ENCODE measurements around the gene ALDH1A3. TPM values are rescaled to one million over a fixed set of nuclear protein-coding genes. Genes with fewer than 3 reads are reported as not detected.

The ALDH1A3 gene
- total RNA-seq, 1 donor from 2014 or later: 6.8 TPM

GRCh38 chr15:100941536-100941935 is 61.9 kb downstream of the ALDH1A3 start:
- ATAC-seq (no peak), DNase-seq (no peak)
- intact Hi-C loops (cut with micrococcal nuclease): no loop called here

DNA sequence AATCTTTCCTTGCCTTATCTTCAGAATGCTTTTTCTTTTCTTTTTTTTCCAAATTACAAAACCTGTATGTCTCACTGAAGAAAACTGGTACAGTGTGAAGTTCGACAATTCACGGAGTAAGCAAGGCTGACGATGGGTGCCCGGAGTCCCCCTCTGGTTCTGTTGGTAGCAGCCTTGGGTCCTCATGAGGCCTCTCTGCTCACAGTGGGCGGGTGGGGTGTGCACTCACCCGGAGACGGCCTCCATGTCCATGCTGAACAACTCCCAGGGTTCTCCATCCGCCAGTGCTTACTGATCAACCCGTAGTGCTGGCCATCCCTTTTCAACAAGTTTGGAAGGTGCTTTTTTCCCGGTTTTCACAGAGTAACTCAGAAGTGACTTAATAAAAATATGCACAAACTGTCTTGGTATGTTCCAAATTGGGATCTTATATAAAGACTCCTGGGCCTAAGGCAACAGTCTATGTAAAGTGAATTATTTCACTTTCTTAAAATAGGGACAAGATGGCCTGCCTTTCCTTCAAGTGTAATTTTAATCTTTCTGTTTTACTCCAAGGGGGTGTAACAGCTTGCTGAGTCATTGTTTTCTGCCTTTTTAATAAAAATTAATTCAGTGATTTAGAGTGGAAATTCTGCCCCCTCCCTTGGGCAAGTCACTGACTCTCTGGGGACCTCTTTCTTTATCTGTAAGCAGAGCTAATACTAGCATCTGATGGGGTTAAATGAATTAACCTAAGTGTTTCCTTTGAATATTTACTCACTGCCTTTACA is 63.2 kb downstream of the ALDH1A3 start:
- intact Hi-C loops (cut with micrococcal nuclease): no loop called here
- ATAC-seq: no peak
- DNase-seq: no peak

GRCh38 chr15:100944244-100944895 is 64.7 kb downstream of the ALDH1A3 start:
- no peak for ATAC-seq
- intact Hi-C loops (cut with micrococcal nuclease): no loop called here

GRCh38 chr15:100944986-100945385 is 65.4 kb downstream of the ALDH1A3 start:
- intact Hi-C loops (cut with micrococcal nuclease): no loop called here
- ATAC-seq (no peak), DNase-seq (no peak)

More at GRCh38 chr15:100944244-100944895, 64.7 kb downstream of the ALDH1A3 start:
- no peak for DNase-seq

DNA sequence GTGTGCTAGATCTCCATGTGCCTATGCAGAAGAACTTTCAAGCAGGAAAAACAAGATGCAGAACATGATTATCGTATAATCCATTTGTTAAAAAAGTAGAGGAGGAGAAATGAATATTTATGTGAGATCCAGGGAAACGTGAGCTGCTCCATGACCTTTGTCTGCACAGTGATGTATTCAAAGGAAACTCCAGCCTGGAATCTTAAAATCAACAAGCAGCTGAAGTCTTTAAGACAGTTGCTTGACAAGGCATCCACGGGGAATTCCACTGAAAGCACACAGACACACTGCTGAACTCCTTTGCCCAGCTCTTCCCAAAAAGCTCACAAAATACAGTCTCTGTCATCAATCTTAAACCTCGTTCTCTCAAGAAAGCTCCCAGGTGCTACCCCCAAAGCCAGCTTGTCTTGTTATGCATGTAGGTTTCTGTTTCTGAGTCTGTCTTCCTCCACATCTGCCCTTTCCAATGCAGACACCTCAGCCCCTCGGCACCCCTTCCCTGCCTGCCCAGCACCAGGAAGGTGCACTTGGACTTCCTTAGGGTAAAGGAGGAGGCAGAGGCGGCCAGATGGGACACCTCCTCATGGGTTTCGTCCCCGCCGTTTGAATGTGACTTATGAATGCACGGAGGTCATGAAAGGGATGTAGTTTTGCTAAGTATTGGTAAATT is 68.3 kb downstream of the ALDH1A3 start:
- no peak for ATAC-seq
- intact Hi-C loops (cut with micrococcal nuclease): no loop called here
- no peak for DNase-seq

DNA sequence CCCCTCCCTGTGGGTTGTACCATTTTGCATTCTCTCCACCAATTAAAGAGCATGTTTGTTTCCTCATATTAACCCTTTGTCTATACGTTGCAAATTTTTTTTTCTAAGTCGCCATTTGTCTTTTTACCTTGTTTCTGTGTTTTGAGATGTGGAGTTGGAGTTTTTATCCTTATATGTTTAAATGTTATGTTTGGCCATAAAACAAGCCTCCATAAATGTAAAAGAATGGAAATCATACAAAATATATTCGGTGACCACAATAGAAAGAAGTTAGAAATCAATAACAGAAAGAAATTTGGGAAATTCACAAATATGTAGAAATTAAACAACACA is 68.8 kb downstream of the ALDH1A3 start:
- DNase-seq (no peak), ATAC-seq (no peak)
- intact Hi-C loops (cut with micrococcal nuclease): no loop called here

DNA sequence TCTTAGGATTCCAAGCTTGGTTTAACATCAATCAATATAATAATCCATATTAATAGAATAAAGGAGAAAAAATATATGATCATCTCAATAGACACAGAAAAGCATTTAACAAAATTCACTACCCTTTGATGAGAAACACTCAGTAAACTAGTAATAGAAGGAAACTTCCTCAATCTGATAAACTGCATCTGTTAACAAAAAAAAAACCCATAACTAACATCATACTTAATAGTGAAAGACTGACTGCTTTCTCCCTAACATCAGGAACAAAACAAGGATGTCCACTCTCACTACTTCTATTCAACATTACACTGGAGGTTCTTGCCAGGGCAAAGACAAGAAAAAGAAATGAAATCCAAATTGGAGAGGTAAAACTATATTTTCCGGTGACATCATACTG is 70.1 kb downstream of the ALDH1A3 start:
- ATAC-seq (no peak), DNase-seq (no peak)
- intact Hi-C loops (cut with micrococcal nuclease): no loop called here

GRCh38 chr15:100951965-100952364 is 72.3 kb downstream of the ALDH1A3 start:
- intact Hi-C loops (cut with micrococcal nuclease): no loop called here
- DNase-seq (no peak), ATAC-seq (no peak)

DNA sequence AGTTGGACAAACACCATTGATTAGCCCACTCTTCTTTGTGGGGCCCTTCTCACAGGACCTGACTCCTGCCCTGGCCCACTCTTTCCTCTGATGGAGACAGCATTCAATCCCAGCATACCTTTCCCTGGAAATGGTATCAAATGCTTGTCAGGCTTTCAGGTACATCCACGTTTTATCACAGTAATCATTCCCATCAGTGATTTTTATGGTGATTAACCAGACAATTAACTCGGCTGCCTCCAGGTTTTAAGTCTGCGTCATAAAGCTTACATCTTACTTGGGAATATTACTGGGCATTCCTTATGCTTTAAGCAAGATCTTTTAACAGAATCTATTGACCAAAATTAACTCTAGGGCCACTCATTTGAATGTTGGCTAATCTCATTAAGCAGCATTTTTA is 72.9 kb downstream of the ALDH1A3 start:
- ATAC-seq: no peak
- no peak for DNase-seq
- intact Hi-C loops (cut with micrococcal nuclease): no loop called here

DNA sequence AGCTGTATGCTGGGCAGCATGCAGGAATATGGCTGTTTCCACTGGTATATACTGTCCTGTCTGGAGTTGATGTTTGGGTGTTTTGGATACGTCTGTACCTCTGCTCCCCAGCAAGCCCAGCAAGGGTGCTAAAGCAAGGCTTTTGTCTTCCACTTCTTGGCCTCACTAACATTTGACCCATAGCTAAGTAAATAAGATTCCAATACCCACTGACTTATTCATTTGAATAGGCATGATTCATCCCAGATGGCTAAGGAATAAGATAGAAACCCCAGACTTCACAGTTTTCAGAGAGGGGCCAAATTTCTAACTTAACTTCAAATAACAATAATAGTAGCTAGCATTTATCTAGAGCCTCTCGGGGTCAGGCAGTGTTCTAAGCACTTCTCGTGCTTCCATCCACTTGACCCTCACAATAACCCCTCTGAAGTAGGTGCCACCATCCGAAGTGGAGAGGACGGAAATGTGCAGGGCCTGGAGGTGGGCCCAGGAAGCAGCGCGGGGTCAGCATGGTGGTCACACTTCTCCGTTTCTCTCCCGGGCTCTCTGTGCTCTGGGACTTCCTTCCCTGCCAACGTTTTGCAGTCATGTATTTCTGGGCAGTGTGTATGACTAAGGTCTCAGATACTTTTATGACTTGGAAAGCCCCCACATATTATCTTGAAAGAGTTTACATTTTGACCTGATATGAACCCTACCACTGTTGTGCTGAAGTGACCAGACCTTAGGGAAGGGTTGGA is 78.9 kb downstream of the ALDH1A3 start:
- DNase-seq: no peak
- intact Hi-C loops (cut with micrococcal nuclease): no loop called here
- no peak for ATAC-seq

DNA sequence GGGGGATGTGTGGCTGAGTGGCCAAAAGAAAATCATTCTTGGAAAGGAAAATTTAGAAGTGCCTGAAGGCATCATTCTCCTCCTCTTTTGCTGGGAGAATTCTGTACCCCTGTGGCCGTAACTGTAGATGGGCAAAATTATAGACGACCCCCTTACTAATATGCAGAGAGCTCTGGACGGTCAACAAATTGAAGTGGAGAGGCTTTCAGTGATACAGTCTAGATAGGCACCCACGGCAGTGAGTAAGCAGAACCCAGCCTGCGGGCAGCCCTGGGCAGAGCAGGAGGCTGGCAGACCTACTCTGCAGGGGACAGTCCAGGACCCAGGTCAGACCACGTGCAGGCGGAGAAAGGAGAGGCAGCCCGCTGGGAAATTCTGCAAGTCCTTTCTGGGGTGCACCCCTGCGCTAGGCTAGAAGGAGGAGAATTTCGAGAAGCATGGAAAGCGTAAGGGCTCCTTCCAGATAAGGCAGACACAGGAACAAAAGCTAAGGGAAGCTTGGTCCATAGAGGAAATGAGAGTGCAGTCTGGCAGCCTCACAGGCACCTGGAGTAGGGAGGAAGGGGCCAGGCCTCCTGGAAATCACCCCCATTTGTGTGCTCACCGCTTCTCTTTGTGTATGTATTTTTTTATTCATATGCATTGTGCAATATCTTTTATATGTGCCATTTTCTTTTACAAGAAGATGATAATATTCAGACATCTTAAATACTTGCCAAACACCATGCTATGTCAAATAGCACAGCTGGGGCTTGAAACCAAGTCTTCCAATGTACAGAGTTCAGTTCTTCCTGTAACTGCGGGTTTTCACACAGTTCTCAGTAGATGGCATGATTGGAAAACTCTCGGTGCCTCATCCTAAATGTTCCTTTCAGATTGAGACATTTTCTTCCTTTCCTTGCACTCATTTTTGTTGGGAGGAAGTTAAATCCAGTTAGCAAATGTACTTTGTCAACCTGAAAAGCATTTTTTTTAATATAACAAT is 79.7 kb downstream of the ALDH1A3 start:
- no peak for ATAC-seq

More for the DNA sequence above, 79.7 kb downstream of the ALDH1A3 start:
- no peak for DNase-seq
- intact Hi-C loops (cut with micrococcal nuclease): no loop called here

Other genes with a start within 250 kb of the ALDH1A3 start
- 2.3 TPM for gene LRRK1, start 39.5 kb downstream of the ALDH1A3 start, total RNA-seq